ACHN (cell line): ENCODE data around the gene KLK2.

Experiments
- DNase-seq: peaks from one replicate; pipeline ENCODE4 v3.0.0-alpha.2; 2015
- in situ Hi-C: cut with HindIII; loops from 2 replicates; pipeline ENCODE4 v1.10.0; 2017; ENCODE audit warnings: low sequenced_read_pairs, low pct_ligation_motif_present, low pct_unique_long_range_greater_than_20kb

The KLK2 gene

GRCh38 chr19:50843701-50844221 lies 29.5 kb upstream of the KLK2 start:
- in situ Hi-C loops, result no loop called here

DNA sequence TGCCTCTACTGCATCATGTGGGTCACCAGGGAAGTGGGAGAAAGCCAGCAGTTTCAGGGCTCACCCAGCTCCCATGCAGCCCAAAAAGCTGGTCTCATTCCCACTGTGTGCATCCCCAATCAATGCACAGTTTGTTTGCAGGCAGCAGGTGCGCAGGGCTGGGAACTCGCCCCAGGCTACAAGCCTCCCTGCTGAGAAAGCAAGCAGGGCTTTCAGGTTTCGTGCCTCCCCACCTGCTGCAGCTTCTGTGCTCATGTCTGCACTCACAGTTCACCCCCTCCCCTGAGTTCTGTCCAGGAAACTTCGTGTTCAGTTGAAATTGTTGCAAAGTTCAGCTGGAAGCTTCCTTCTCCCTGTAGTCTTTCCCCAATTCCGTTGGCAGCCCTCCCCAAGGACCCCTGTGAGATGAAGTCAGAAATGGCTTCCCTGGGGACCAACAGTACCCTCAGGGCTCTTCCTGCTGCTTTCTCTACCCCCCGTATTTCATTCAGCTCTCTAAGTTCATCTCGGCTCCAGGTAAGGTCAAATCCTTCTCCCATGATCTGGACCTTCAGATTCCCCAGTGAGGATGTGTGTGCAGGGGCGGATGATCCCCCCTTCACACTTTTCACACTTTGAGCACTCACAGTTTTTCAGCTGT lies 28.8 kb upstream of the KLK2 start:
- DNase-seq, result no peak
- in situ Hi-C loops, result no loop called here

More at GRCh38 chr19:50843701-50844221, 29.5 kb upstream of the KLK2 start:
- no peak for DNase-seq

GRCh38 chr19:50850738-50851137 lies 22.5 kb upstream of the KLK2 start:
- in situ Hi-C loops, result no loop called here

DNA sequence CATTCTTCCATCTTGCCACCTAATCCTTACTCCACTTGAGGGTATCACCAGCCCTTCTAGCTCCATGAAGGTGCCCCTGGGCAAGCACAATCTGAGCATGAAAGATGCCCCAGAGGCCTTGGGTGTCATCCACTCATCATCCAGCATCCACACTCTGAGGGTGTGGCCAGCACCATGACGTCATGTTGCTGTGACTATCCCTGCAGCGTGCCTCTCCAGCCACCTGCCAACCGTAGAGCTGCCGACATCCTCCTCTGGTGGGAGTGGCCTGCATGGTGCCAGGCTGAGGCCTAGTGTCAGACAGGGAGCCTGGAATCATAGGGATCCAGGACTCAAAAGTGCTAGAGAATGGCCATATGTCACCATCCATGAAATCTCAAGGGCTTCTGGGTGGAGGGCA lies 21.6 kb upstream of the KLK2 start:
- in situ Hi-C loops, result no loop called here
- no peak for DNase-seq

More at GRCh38 chr19:50850738-50851137, 22.5 kb upstream of the KLK2 start:
- DNase-seq, result no peak

GRCh38 chr19:50854636-50855410 lies 18.4 kb upstream of the KLK2 start, which contains the start of gene KLK3:
KLK3 (plus strand) TSS chr19:50854915; CDS start chr19:50854956, 41 bp downstream.
- no peak for DNase-seq
- in situ Hi-C loops, result no loop called here

- in situ Hi-C loops, result no loop called here
- no peak for DNase-seq
Observed at GRCh38 chr19:50857366-50857765, 15.9 kb upstream of the KLK2 start.

- DNase-seq, result no peak
- in situ Hi-C loops, result no loop called here
Observed at GRCh38 chr19:50858886-50859285, 14.4 kb upstream of the KLK2 start.

GRCh38 chr19:50859849-50860248 lies 13.4 kb upstream of the KLK2 start:
- no peak for DNase-seq
- in situ Hi-C loops, result no loop called here

GRCh38 chr19:50861010-50861409 lies 12.2 kb upstream of the KLK2 start:
- in situ Hi-C loops, result no loop called here
- no peak for DNase-seq

DNA sequence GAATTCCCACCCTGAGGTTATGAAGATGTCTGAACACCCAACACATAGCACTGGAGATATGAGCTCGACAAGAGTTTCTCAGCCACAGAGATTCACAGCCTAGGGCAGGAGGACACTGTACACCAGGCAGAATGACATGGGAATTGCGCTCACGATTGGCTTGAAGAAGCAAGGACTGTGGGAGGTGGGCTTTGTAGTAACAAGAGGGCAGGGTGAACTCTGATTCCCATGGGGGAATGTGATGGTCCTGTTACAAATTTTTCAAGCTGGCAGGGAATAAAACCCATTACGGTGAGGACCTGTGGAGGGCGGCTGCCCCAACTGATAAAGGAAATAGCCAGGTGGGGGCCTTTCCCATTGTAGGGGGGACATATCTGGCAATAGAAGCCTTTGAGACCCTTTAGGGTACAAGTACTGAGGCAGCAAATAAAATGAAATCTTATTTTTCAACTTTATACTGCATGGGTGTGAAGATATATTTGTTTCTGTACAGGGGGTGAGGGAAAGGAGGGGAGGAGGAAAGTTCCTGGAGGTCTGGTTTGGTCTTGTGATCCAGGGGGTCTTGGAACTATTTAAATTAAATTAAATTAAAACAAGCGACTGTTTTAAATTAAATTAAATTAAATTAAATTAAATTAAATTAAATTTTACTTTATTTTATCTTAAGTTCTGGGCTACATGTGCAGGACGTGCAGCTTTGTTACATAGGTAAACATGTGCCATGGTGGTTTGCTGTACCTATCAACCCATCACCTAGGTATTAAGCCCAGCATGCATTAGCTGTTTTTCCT lies 11.5 kb upstream of the KLK2 start:
- DNase-seq, result no peak
- in situ Hi-C loops, result no loop called here

DNA sequence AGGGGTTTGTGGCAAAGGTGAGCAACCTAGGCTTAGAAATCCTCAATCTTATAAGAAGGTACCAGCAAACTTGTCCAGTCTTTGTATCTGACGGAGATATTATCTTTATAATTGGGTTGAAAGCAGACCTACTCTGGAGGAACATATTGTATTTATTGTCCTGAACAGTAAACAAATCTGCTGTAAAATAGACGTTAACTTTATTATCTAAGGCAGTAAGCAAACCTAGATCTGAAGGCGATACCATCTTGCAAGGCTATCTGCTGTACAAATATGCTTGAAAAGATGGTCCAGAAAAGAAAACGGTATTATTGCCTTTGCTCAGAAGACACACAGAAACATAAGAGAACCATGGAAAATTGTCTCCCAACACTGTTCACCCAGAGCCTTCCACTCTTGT lies 3.8 kb upstream of the KLK2 start:
- no peak for DNase-seq
- in situ Hi-C loops, result no loop called here

- DNase-seq, result no peak
- in situ Hi-C loops, result no loop called here
Observed at GRCh38 chr19:50870417-50871089, 2.7 kb upstream of the KLK2 start.

DNA sequence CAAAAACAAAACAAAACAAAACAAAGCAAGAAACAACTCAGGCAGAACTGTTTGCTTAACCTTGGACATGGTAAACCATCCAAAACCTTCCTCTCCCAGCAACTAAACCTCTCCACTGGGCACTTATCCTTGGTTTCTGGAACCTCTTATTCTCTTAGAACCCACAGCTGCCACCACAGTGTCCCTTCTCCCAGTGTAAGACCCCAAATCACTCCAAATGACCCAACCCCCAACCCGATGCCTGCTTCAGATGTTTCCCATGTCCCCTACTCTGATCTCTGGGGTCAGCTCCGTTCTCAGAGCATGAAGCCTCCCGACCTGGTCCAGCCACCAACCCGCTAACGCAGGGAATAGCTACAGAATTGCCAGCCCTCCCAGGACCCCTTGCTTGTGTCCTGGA lies 972 bp downstream of the KLK2 start:
- in situ Hi-C loops, result no loop called here
- no peak for DNase-seq

- no peak for DNase-seq
- in situ Hi-C loops, result no loop called here
Observed at GRCh38 chr19:50875795-50876422, 2.7 kb downstream of the KLK2 start.

DNA sequence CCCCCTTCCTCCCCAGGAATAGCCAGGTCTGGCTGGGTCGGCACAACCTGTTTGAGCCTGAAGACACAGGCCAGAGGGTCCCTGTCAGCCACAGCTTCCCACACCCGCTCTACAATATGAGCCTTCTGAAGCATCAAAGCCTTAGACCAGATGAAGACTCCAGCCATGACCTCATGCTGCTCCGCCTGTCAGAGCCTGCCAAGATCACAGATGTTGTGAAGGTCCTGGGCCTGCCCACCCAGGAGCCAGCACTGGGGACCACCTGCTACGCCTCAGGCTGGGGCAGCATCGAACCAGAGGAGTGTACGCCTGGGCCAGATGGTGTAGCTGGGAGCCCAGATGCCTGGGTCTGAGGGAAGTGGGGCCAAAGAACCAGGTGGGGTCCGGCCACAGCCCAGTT lies 3.2 kb downstream of the KLK2 start:
- in situ Hi-C loops, result no loop called here
- DNase-seq, result no peak

DNA sequence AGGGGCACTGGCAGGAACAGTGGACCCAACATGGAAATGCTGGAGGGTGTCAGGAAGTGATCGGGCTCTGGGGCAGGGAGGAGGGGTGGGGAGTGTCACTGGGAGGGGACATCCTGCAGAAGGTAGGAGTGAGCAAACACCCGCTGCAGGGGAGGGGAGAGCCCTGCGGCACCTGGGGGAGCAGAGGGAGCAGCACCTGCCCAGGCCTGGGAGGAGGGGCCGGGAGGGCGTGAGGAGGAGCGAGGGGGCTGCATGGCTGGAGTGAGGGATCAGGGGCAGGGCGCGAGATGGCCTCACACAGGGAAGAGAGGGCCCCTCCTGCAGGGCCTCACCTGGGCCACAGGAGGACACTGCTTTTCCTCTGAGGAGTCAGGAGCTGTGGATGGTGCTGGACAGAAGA lies 4.1 kb downstream of the KLK2 start:
- no peak for DNase-seq
- in situ Hi-C loops, result no loop called here

GRCh38 chr19:50878851-50879250 lies 5.6 kb downstream of the KLK2 start:
- DNase-seq, result no peak
- in situ Hi-C loops, result no loop called here

GRCh38 chr19:50880241-50880640 lies 7.0 kb downstream of the KLK2 start:
- in situ Hi-C loops, result no loop called here
- DNase-seq, result no peak
